Kidney glomerular epithelial cell (primary cell): ENCODE results near the gene NMT2.

ENCODE experiments used
- DNase-seq: peaks from one replicate; lab custom pipeline; 2025; lab: John Stamatoyannopoulos, UW

Gene NMT2

GRCh38 chr10:15092855-15093408 lies 75.6 kb downstream of the NMT2 start:
- no peak for DNase-seq

- no peak for DNase-seq
Measured at GRCh38 chr10:15091418-15091817, 77.1 kb downstream of the NMT2 start.

- DNase-seq = peak; percentile 44
Measured at GRCh38 chr10:15088428-15089261, 79.8 kb downstream of the NMT2 start, which contains the start of gene ACBD7. TSS of gene ACBD7 (minus strand) at chr10:15088776. CDS start at chr10:15088728, 48 bp downstream.

- peak; percentile 96 for DNase-seq
Measured at GRCh38 chr10:15084502-15084922, 84.0 kb downstream of the NMT2 start.

GRCh38 chr10:15083674-15084501 lies 84.6 kb downstream of the NMT2 start:
- DNase-seq = no peak

- no peak for DNase-seq
Measured at GRCh38 chr10:15075421-15075820, 93.1 kb downstream of the NMT2 start.

GRCh38 chr10:15072358-15072757 lies 96.1 kb downstream of the NMT2 start:
- no peak for DNase-seq

GRCh38 chr10:15069230-15069629 lies 99.3 kb downstream of the NMT2 start:
- DNase-seq = no peak

- DNase-seq = no peak
Measured at GRCh38 chr10:15068802-15069201, 99.7 kb downstream of the NMT2 start.

- DNase-seq = no peak
Measured at GRCh38 chr10:15067154-15067553, 101.3 kb downstream of the NMT2 start.

GRCh38 chr10:15060638-15061037 lies 107.9 kb downstream of the NMT2 start:
- DNase-seq = no peak

- no peak for DNase-seq
Measured at GRCh38 chr10:15059914-15060313, 108.6 kb downstream of the NMT2 start.

- no peak for DNase-seq
Measured at GRCh38 chr10:15058689-15059088, 109.8 kb downstream of the NMT2 start.
